Astrocyte of the spinal cord (primary cell): ENCODE data around the gene TIMM44.

Experiments
- DNase-seq: peaks from one replicate; pipeline ENCODE4 v3.0.0; 2011; ENCODE audit warnings: low read depth, low spot score
- H3K4me3 ChIP-seq: 2 replicates; pipeline ENCODE4 v1.5.1; 2011; ENCODE audit warnings: low read depth, mild to moderate bottlenecking, low read length, moderate library complexity
- CTCF ChIP-seq: IDR thresholded peaks from 2 replicates; pipeline ENCODE4 v1.5.1; 2012; ENCODE audit warnings: low read depth, mild to moderate bottlenecking, low read length, inconsistent platforms
- in situ Hi-C: cut with HindIII; loops from 2 replicates; pipeline ENCODE4 v1.10.0; 2017; ENCODE audit warnings: low sequenced_read_pairs

The TIMM44 gene

GRCh38 chr19:7985481-7985911 is 42.0 kb upstream of the TIMM44 start:
- in situ Hi-C loops: no loop called here
- no peak for DNase-seq
- TF ChIP-seq CTCF: no peak
- H3K4me3 ChIP-seq: no peak overlapping the region

GRCh38 chr19:7983995-7984837 is 40.8 kb upstream of the TIMM44 start:
- in situ Hi-C loops: no loop called here
- no peak for DNase-seq
- no peak overlapping the region for H3K4me3 ChIP-seq
- no peak for TF ChIP-seq CTCF

- no peak for TF ChIP-seq CTCF
- H3K4me3 ChIP-seq: no peak overlapping the region
- no peak for DNase-seq
- in situ Hi-C loops: no loop called here
These were observed 40.0 kb upstream of the TIMM44 start for GRCh38 chr19:7983286-7983950.

GRCh38 chr19:7982651-7983099 is 39.2 kb upstream of the TIMM44 start:
- no peak for TF ChIP-seq CTCF
- no peak for DNase-seq
- in situ Hi-C loops: no loop called here
- H3K4me3 ChIP-seq: no peak overlapping the region

- H3K4me3 ChIP-seq: no peak overlapping the region
- in situ Hi-C loops: no loop called here
- TF ChIP-seq CTCF: no peak
- DNase-seq: no peak
These were observed 38.6 kb upstream of the TIMM44 start for GRCh38 chr19:7982103-7982502.

- no peak overlapping the region for H3K4me3 ChIP-seq
- no peak for DNase-seq
- no peak for TF ChIP-seq CTCF
- in situ Hi-C loops: no loop called here
These were observed 38.2 kb upstream of the TIMM44 start for GRCh38 chr19:7981661-7982060.
